Peyer's patch (tissue), 4 donors: ENCODE results near the gene KRT17. TPM values are rescaled to one million over a fixed set of nuclear protein-coding genes. Genes with fewer than 3 reads are reported as not detected.
"Not testable (repeated sequence)": the region's sequence is repeated elsewhere in the genome, so short reads cannot be mapped to it uniquely, and the experiment has no call there.

Experiments
- DNase-seq, 3 donors: peaks; one replicate each; pipeline ENCODE4 v3.0.0-alpha.2; 2017 to 2019
- H3K27ac ChIP-seq, 4 donors: fragments of 200-600 bp; sonication (generic); one replicate each; pipeline ENCODE4 v1.5.1; 2016 to 2019
- H3K27me3 ChIP-seq, 2 donors: fragments of 200-600 bp; sonication (generic); one replicate each; pipeline ENCODE4 v1.5.1; 2019
- H3K36me3 ChIP-seq, 3 donors: fragments of 200-600 bp; sonication (generic); one replicate each; pipeline ENCODE4 v1.5.1; 2016 to 2019
- H3K4me1 ChIP-seq, 4 donors: fragments of 200-600 bp; sonication (generic); one replicate each; pipeline ENCODE4 v1.5.1; 2016 to 2019
- H3K4me3 ChIP-seq, 4 donors: fragments of 200-600 bp; sonication (generic); 1 replicate in 3 of 4; 2 replicates in 1 of 4; pipeline ENCODE4 v1.5.1; 2016 to 2019; ENCODE audit warnings: mild to moderate bottlenecking in 1 of 4
- H3K9me3 ChIP-seq, 4 donors: fragments of 200-600 bp; sonication (generic); one replicate each; pipeline ENCODE4 v1.5.1; 2016 to 2019; ENCODE audit warnings: mild to moderate bottlenecking in 1 of 4
- CTCF ChIP-seq, 6 experiments: fragments of 450-650 bp in 4 of 6; fragments of 200-600 bp in 2 of 6; sonication (generic) in 1 of 6; IDR thresholded peaks; one replicate each; pipeline ENCODE4 v1.5.1; 2017 to 2019; ENCODE audit warnings: antibody characterized with exemption in 6 of 6, mild to moderate bottlenecking in 3 of 6, moderate library complexity in 1 of 6
- POLR2A ChIP-seq, 2 donors: fragments of 450-650 bp; IDR thresholded peaks; one replicate each; pipeline ENCODE4 v1.5.1; 2017; ENCODE audit warnings: antibody characterized with exemption in 2 of 2, mild to moderate bottlenecking in 2 of 2, moderate library complexity in 2 of 2
- total RNA-seq, 4 donors: library from RNA; depleted of rRNA; stranded (reverse); fragments of >200 nt; gene quantifications; one replicate each; pipeline ENCODE4 v1.1.0, GENCODE V29; 2016

KRT17 gene
- total RNA-seq, 4 donors from 2014 or later = 2.7 TPM; not detected in 3

- H3K4me3 ChIP-seq = no peak overlapping the region
- H3K27me3 ChIP-seq = no peaks in the 10 kb centered on the region
- DNase-seq = peak in 1 of 3 donors; percentile 31
- no peak for TF ChIP-seq POLR2A (IDR thresholded peaks at IDR 0.05)
- TF ChIP-seq CTCF (IDR thresholded peaks at IDR 0.05) = no peak
- no peaks in the 10 kb centered on the region for H3K9me3 ChIP-seq
- no peaks in the 10 kb centered on the region for H3K4me1 ChIP-seq
- no peak overlapping the region for H3K27ac ChIP-seq
- H3K36me3 ChIP-seq = no peaks in the 10 kb centered on the region
Measured at GRCh38 chr17:41617136-41617535, 7.2 kb downstream of the KRT17 start.

- not testable (repeated sequence) for DNase-seq, H3K4me1 ChIP-seq, H3K36me3 ChIP-seq, H3K9me3 ChIP-seq, H3K27me3 ChIP-seq, H3K4me3 ChIP-seq, H3K27ac ChIP-seq
Measured at GRCh38 chr17:41616486-41616885, 7.9 kb downstream of the KRT17 start.

- H3K27me3 ChIP-seq = no peaks in the 10 kb centered on the region
- no peaks in the 10 kb centered on the region for H3K4me1 ChIP-seq
- peak in 1 of 3 donors; percentile 31 for DNase-seq
- TF ChIP-seq CTCF (IDR thresholded peaks at IDR 0.05) (no peak), POLR2A (IDR thresholded peaks at IDR 0.05) (no peak)
- H3K27ac ChIP-seq = no peak overlapping the region
- no peaks in the 10 kb centered on the region for H3K36me3 ChIP-seq
- no peak overlapping the region for H3K4me3 ChIP-seq
- no peaks in the 10 kb centered on the region for H3K9me3 ChIP-seq
Measured at GRCh38 chr17:41615454-41615853, 8.9 kb downstream of the KRT17 start.

- H3K4me3 ChIP-seq, H3K27me3 ChIP-seq, H3K4me1 ChIP-seq, H3K36me3 ChIP-seq, H3K27ac ChIP-seq, H3K9me3 ChIP-seq: not testable (repeated sequence)
- peak in 1 of 3 donors; percentile 15 for DNase-seq
Measured at GRCh38 chr17:41614767-41615166, 9.6 kb downstream of the KRT17 start.

- H3K27me3 ChIP-seq = no peaks in the 10 kb centered on the region
- peak in 1 of 3 donors; percentile 31 for DNase-seq
- no peaks in the 10 kb centered on the region for H3K36me3 ChIP-seq
- no peaks in the 10 kb centered on the region for H3K4me1 ChIP-seq
- H3K9me3 ChIP-seq = no peaks in the 10 kb centered on the region
- H3K27ac ChIP-seq = no peak overlapping the region
- H3K4me3 ChIP-seq = no peak overlapping the region
- no peak for TF ChIP-seq POLR2A (IDR thresholded peaks at IDR 0.05)
- TF ChIP-seq CTCF (IDR thresholded peaks at IDR 0.05) = no peak
Measured at GRCh38 chr17:41614098-41614497, 10.3 kb downstream of the KRT17 start.

GRCh38 chr17:41613277-41614082 lies 10.9 kb downstream of the KRT17 start:
- no peaks in the 10 kb centered on the region for H3K36me3 ChIP-seq
- no peaks in the 10 kb centered on the region for H3K27me3 ChIP-seq
- peak in 1 of 3 donors; percentile 18 for DNase-seq
- no peaks in the 10 kb centered on the region for H3K4me1 ChIP-seq
- H3K4me3 ChIP-seq = no peak overlapping the region
- H3K9me3 ChIP-seq = no peaks in the 10 kb centered on the region
- H3K27ac ChIP-seq = no peak overlapping the region
- TF ChIP-seq CTCF (IDR thresholded peaks at IDR 0.05) (no peak), POLR2A (IDR thresholded peaks at IDR 0.05) (no peak)

- H3K27ac ChIP-seq, H3K9me3 ChIP-seq, H3K4me3 ChIP-seq, H3K36me3 ChIP-seq, H3K27me3 ChIP-seq, H3K4me1 ChIP-seq: not testable (repeated sequence)
- peak in 1 of 3 donors; percentile 38 for DNase-seq
Measured at GRCh38 chr17:41612376-41613160, 11.8 kb downstream of the KRT17 start, which contains the start of gene KRT16. Gene KRT16 (minus strand): TSS chr17:41612767. CDS start chr17:41612688, 79 bp downstream.
